Neural cell (in vitro differentiated cells): ENCODE measurements around the gene DDX24. TPM values are rescaled to one million over a fixed set of nuclear protein-coding genes. Genes with fewer than 3 reads are reported as not detected.

ENCODE experiments used
- H2AFZ ChIP-seq: fragments of 200-600, 300-800 bp; sonication (generic), shearing (Covaris generic); 2 replicates; pipeline ENCODE4 v1.6.0; 2014; ENCODE audit warnings: low read depth, mild to moderate bottlenecking, antibody characterized with exemption, low read length, moderate library complexity
- H3F3A ChIP-seq: fragments of 200-600 bp; shearing (Covaris generic); 2 replicates; pipeline ENCODE4 v1.6.1; 2016; ENCODE audit warnings: mild to moderate bottlenecking, moderate library complexity, mixed read lengths, antibody characterized with exemption, low read length; ENCODE audit not compliant: insufficient read depth, poor library complexity, severe bottlenecking
- H3K27ac ChIP-seq: fragments of 200-600, 300-800 bp; sonication (generic), shearing (Covaris generic); 2 replicates; pipeline ENCODE4 v1.5.1; 2014; ENCODE audit warnings: mild to moderate bottlenecking, low read length, moderate library complexity
- H3K27me3 ChIP-seq: fragments of 300-800, 200-600 bp; sonication (generic), shearing (Covaris generic); 2 replicates; pipeline ENCODE4 v1.6.0; 2014; ENCODE audit warnings: mild to moderate bottlenecking, low read depth, low read length, moderate library complexity; ENCODE audit not compliant: insufficient read depth
- H3K36me3 ChIP-seq: fragments of 300-800, 200-600 bp; sonication (generic), shearing (Covaris generic); 2 replicates; pipeline ENCODE4 v1.5.1; 2014; ENCODE audit warnings: mild to moderate bottlenecking, antibody characterized with exemption, low read length, moderate library complexity; ENCODE audit not compliant: insufficient read depth
- H3K4me2 ChIP-seq: fragments of 300-800, 200-600 bp; sonication (generic), shearing (Covaris generic); 2 replicates; pipeline ENCODE4 v1.6.0; 2014; ENCODE audit warnings: mild to moderate bottlenecking, low read length
- H3K4me3 ChIP-seq: fragments of 300-800, 200-600 bp; sonication (generic), shearing (Covaris generic); 2 replicates; pipeline ENCODE4 v1.5.1; 2014; ENCODE audit warnings: mild to moderate bottlenecking, low read length, moderate library complexity
- H3K79me2 ChIP-seq: fragments of 200-600 bp; shearing (Covaris generic); replicated peaks from 2 replicates; pipeline ENCODE4 v1.6.0; 2014; ENCODE audit warnings: mild to moderate bottlenecking, low read length, moderate library complexity; ENCODE audit not compliant: insufficient read depth
- H3K9ac ChIP-seq: fragments of 300-800, 200-600 bp; sonication (generic), shearing (Covaris generic); 2 replicates; pipeline ENCODE4 v1.6.1; 2016; ENCODE audit warnings: mild to moderate bottlenecking, low read length, mixed read lengths
- H3K9me2 ChIP-seq: fragments of 200-600 bp; shearing (Covaris generic); 2 replicates; pipeline ENCODE4 v1.6.1; 2016; ENCODE audit warnings: mild to moderate bottlenecking, low read length, mixed read lengths; ENCODE audit not compliant: insufficient read depth
- H3K9me3 ChIP-seq: fragments of 200-600, 300-800 bp; sonication (generic), shearing (Covaris generic); 2 replicates; pipeline ENCODE4 v1.6.1; 2016; ENCODE audit warnings: mild to moderate bottlenecking, mixed run types, low read length, moderate library complexity, mixed read lengths
- H4K20me1 ChIP-seq: fragments of 200-600 bp; shearing (Covaris generic); 2 replicates; pipeline ENCODE4 v1.6.1; 2016; ENCODE audit warnings: mild to moderate bottlenecking, mixed run types; ENCODE audit not compliant: insufficient read depth
- EP300 ChIP-seq: fragments of 450-650 bp; conservative IDR thresholded peaks from 2 replicates; pipeline ENCODE4 v1.6.1; 2014; ENCODE audit warnings: antibody characterized with exemption, mild to moderate bottlenecking, moderate library complexity; ENCODE audit not compliant: poor library complexity, severe bottlenecking
- EZH2 ChIP-seq: fragments of 200-600, 300-800 bp; shearing (Covaris generic), sonication (generic); IDR thresholded peaks from 2 replicates; pipeline ENCODE4 v1.6.1; 2014; ENCODE audit warnings: antibody characterized with exemption, low read length, borderline replicate concordance, mild to moderate bottlenecking; ENCODE audit not compliant: insufficient read depth, poor library complexity, severe bottlenecking
- MXI1 ChIP-seq: fragments of 450-650 bp; conservative IDR thresholded peaks from 2 replicates; pipeline ENCODE4 v1.6.1; 2014; ENCODE audit warnings: antibody characterized with exemption, mild to moderate bottlenecking; ENCODE audit not compliant: poor library complexity, severe bottlenecking
- POLR2AphosphoS5 ChIP-seq: IDR thresholded peaks from 2 replicates; pipeline ENCODE4 v1.6.1; 2012
- RAD21 ChIP-seq: fragments of 450-650 bp; conservative IDR thresholded peaks from 2 replicates; pipeline ENCODE4 v1.6.1; 2014; ENCODE audit warnings: antibody characterized with exemption, mild to moderate bottlenecking, moderate library complexity
- SMC3 ChIP-seq: fragments of 450-650 bp; conservative IDR thresholded peaks from 2 replicates; pipeline ENCODE4 v1.6.1; 2014; ENCODE audit warnings: antibody characterized with exemption, mild to moderate bottlenecking, moderate library complexity; ENCODE audit not compliant: poor library complexity
- TAF1 ChIP-seq: IDR thresholded peaks from 2 replicates; pipeline ENCODE4 v1.6.1; 2012; ENCODE audit warnings: low read depth
- polyA plus RNA-seq: library from polyadenylated mRNA; depleted of rRNA; stranded (reverse); fragments of >200 nt; gene quantifications from 2 replicates; pipeline ENCODE4 v1.2.3, GENCODE V29; 2014
- TF ChIP-seq, protein P1 (sequence below): IDR thresholded peaks from 2 replicates; pipeline ENCODE4 v1.6.1; 2012; ENCODE audit warnings: borderline replicate concordance
- TF ChIP-seq, protein P2 (sequence below): fragments of 450-650 bp; IDR thresholded peaks from 2 replicates; pipeline ENCODE4 v1.5.1; 2014; ENCODE audit warnings: antibody characterized with exemption, mild to moderate bottlenecking, moderate library complexity; ENCODE audit not compliant: poor library complexity, severe bottlenecking

Gene DDX24
- polyA plus RNA-seq, 1 donor from 2014 or later = 177 TPM

DNA sequence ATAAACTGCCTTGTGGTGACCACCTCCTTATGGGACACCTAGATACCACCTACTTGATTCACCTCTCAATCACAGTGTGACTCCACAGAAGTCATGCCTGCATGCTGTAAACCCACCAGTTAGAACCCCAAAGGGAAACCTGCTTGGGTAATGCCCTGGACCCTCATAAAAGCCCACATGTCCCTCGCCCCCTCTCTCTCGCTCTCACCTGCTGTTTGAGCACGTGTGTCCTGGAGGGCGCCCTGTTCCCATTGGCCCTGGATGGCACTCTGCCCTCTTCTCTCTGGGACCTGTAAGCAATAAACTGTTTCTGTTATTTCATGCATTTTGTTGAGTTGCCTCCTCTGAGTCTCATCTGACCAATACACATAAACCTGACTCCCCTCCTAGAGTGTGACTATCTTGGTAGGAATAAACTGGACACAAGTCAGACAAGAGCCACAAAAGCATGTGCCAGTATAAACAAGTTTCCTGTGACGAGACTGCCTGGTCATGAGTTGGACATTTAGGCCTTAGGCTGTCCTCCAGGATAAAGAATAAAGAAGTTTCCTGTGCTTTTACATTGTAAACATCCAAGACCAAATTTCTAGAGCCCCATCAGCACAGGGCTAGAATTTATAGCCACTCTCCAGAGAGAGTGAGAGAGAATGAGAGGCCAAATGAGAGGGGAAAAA, 39.8 kb upstream of the DDX24 start:
- TF ChIP-seq MXI1 (no peak), TAF1 (no peak), RAD21 (no peak), SMC3 (no peak)
- Histone ChIP-seq H3K4me2 (no peak overlapping the region), H3K79me2 (no peaks in the 10 kb centered on the region), H2AFZ (no peak overlapping the region), H3K36me3 (no peaks in the 10 kb centered on the region), H3K27ac (no peak overlapping the region), H3K9ac (no peak overlapping the region), H3K4me3 (no peak overlapping the region), H3K27me3 (no peaks in the 10 kb centered on the region), H4K20me1 (no peaks in the 10 kb centered on the region), H3K9me2 (no peaks in the 10 kb centered on the region), H3K9me3 (no peaks in the 10 kb centered on the region), H3F3A (no peaks in the 10 kb centered on the region)

DNA sequence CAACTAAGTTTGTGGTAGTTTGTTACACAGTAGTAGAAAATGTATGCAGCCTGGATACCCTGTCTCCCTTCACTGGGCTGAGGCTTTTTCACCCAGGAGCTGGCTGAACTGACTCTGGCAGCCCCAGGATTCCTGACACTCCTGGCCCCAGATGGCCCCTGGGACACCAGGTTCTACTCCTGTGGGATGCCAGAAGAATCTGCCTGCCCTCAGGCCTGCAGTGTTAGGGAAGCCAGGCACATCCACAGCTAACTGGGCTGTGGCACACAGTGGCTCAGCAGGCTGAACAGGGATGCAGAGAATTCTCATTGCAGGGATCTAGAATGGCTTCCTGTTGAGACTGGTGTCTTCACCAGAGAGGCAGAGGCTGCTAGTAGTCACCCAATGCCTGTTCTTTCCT, 38.1 kb upstream of the DDX24 start:
- Histone ChIP-seq H4K20me1 (no peaks in the 10 kb centered on the region), H3K9me2 (no peaks in the 10 kb centered on the region), H3K9me3 (no peaks in the 10 kb centered on the region), H3K27me3 (no peaks in the 10 kb centered on the region), H3F3A (no peaks in the 10 kb centered on the region), H2AFZ (no peak overlapping the region), H3K27ac (no peak overlapping the region), H3K79me2 (no peaks in the 10 kb centered on the region), H3K4me2 (no peak overlapping the region), H3K9ac (no peak overlapping the region), H3K36me3 (no peaks in the 10 kb centered on the region), H3K4me3 (no peak overlapping the region)
- TF ChIP-seq, protein P1, sequence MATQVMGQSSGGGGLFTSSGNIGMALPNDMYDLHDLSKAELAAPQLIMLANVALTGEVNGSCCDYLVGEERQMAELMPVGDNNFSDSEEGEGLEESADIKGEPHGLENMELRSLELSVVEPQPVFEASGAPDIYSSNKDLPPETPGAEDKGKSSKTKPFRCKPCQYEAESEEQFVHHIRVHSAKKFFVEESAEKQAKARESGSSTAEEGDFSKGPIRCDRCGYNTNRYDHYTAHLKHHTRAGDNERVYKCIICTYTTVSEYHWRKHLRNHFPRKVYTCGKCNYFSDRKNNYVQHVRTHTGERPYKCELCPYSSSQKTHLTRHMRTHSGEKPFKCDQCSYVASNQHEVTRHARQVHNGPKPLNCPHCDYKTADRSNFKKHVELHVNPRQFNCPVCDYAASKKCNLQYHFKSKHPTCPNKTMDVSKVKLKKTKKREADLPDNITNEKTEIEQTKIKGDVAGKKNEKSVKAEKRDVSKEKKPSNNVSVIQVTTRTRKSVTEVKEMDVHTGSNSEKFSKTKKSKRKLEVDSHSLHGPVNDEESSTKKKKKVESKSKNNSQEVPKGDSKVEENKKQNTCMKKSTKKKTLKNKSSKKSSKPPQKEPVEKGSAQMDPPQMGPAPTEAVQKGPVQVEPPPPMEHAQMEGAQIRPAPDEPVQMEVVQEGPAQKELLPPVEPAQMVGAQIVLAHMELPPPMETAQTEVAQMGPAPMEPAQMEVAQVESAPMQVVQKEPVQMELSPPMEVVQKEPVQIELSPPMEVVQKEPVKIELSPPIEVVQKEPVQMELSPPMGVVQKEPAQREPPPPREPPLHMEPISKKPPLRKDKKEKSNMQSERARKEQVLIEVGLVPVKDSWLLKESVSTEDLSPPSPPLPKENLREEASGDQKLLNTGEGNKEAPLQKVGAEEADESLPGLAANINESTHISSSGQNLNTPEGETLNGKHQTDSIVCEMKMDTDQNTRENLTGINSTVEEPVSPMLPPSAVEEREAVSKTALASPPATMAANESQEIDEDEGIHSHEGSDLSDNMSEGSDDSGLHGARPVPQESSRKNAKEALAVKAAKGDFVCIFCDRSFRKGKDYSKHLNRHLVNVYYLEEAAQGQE = no peak
- TF ChIP-seq SMC3 (no peak), MXI1 (no peak), EP300 (no peak), POLR2AphosphoS5 (no peak), TAF1 (no peak), EZH2 (no peak)

DNA sequence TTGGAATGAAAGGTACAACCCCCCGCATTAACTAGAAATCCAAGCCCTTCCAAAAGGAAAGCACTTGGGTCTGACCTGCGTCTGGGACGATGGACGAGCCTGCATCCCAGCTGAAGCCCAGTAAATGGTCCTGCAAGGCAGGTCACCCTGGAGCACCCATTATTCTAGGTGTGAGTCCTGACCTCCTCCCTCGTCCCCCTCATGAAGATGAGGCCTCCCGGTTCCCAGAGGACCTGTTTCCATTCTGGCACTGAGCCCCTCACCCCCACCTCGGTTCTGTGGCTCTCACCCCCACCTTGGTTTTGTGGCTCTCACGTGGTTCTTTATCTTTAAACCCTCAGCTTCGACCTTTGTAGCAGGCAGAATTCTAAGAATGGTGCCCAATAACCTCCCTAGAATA, 36.9 kb upstream of the DDX24 start:
- TF ChIP-seq TAF1 (no peak), SMC3 (no peak), MXI1 (no peak), RAD21 (no peak), POLR2AphosphoS5 (no peak), EP300 (no peak), EZH2 (no peak)
- TF ChIP-seq, protein P2, sequence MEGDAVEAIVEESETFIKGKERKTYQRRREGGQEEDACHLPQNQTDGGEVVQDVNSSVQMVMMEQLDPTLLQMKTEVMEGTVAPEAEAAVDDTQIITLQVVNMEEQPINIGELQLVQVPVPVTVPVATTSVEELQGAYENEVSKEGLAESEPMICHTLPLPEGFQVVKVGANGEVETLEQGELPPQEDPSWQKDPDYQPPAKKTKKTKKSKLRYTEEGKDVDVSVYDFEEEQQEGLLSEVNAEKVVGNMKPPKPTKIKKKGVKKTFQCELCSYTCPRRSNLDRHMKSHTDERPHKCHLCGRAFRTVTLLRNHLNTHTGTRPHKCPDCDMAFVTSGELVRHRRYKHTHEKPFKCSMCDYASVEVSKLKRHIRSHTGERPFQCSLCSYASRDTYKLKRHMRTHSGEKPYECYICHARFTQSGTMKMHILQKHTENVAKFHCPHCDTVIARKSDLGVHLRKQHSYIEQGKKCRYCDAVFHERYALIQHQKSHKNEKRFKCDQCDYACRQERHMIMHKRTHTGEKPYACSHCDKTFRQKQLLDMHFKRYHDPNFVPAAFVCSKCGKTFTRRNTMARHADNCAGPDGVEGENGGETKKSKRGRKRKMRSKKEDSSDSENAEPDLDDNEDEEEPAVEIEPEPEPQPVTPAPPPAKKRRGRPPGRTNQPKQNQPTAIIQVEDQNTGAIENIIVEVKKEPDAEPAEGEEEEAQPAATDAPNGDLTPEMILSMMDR = no peak
- TF ChIP-seq, protein P1 = no peak

More for the DNA sequence above, 36.9 kb upstream of the DDX24 start:
- H3K27ac ChIP-seq = no peak overlapping the region
- no peak overlapping the region for H3K9ac ChIP-seq
- no peaks in the 10 kb centered on the region for H3K9me2 ChIP-seq
- no peaks in the 10 kb centered on the region for H4K20me1 ChIP-seq
- no peak overlapping the region for H3K4me3 ChIP-seq
- no peak overlapping the region for H3K4me2 ChIP-seq
- H3K36me3 ChIP-seq = no peaks in the 10 kb centered on the region
- H2AFZ ChIP-seq = no peak overlapping the region
- H3F3A ChIP-seq = no peaks in the 10 kb centered on the region
- H3K9me3 ChIP-seq = no peaks in the 10 kb centered on the region
- no peaks in the 10 kb centered on the region for H3K79me2 ChIP-seq
- no peaks in the 10 kb centered on the region for H3K27me3 ChIP-seq
